KBM-7 (cell line): ENCODE measurements around the gene VCAM1.
A peak's percentile ranks its signal among the peaks of the same experiment; 100 is the strongest.
"Not testable (repeated sequence)": the region's sequence is repeated elsewhere in the genome, so short reads cannot be mapped to it uniquely, and the experiment has no call there.

Experiments
- DNase-seq: peaks from one replicate; pipeline ENCODE4 v3.0.0-alpha.2; 2015
- in situ Hi-C: fragments of 300-500 bp; cut with MboI; formaldehyde crosslinking; loops from 2 replicates; pipeline ENCODE4 v1.14.3; 2020; ENCODE audit warnings: low sequenced_read_pairs, low pct_unique_long_range_greater_than_20kb, mixed read lengths

VCAM1 gene

GRCh38 chr1:100719490-100719889 is at the start of gene VCAM1:
Gene VCAM1 (plus strand): TSS chr1:100719742. CDS start chr1:100719861, 119 bp downstream.
- in situ Hi-C loops: no loop called here
- DNase-seq: no peak

- in situ Hi-C loops: no loop called here
- no peak for DNase-seq
Observed at GRCh38 chr1:100670083-100670482, 49.5 kb upstream of the VCAM1 start.

DNA sequence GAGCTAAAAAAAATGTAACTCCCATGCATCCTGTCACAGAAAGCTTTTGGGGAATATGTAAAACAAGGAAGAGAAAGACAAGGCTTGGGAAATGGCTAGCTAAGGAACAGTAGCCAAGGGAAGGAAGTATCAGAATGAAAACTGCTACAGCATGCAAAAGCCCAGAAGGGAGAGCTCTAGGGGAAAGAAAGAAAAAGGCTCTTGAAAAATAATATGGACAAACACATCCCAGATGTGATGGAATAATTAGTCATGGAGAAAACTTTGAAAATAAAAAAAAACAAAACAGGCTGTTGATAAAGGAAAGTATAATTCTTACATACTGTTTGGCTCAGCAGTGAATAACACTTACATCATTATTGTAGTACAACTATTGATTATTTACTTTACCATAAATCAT is 47.9 kb upstream of the VCAM1 start:
- DNase-seq: no peak
- in situ Hi-C loops: no loop called here

GRCh38 chr1:100683448-100684349 is 35.8 kb upstream of the VCAM1 start:
- in situ Hi-C loops: no loop called here

GRCh38 chr1:100699744-100700143 is 19.8 kb upstream of the VCAM1 start:
- in situ Hi-C loops: no loop called here
- DNase-seq: no peak

More at GRCh38 chr1:100683448-100684349, 35.8 kb upstream of the VCAM1 start:
- DNase-seq: no peak

- DNase-seq: no peak
- in situ Hi-C loops: no loop called here
Observed at GRCh38 chr1:100700586-100700985, 19.0 kb upstream of the VCAM1 start.

DNA sequence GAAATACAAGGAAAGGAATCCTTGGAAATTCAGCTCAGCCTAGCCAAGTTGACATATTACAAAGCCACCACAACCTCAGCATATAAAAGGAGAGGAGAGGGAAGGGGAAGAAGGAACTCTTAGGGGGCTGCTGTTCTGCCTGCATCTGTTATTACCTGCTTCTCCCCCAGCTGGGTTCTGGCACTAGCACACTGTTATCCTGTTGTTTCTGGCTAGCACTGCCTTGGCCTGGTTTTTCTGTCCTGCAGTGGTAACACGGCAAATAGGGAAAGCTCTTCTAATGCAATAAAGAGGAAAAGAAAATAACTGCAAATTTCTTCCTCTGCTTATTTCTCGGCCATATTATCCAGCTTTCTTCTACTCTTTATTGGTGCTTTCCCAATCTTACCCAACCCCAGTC is 16.5 kb upstream of the VCAM1 start:
- DNase-seq: no peak
- in situ Hi-C loops: no loop called here

- in situ Hi-C loops: no loop called here
Observed at GRCh38 chr1:100703716-100704115, 15.8 kb upstream of the VCAM1 start.

DNA sequence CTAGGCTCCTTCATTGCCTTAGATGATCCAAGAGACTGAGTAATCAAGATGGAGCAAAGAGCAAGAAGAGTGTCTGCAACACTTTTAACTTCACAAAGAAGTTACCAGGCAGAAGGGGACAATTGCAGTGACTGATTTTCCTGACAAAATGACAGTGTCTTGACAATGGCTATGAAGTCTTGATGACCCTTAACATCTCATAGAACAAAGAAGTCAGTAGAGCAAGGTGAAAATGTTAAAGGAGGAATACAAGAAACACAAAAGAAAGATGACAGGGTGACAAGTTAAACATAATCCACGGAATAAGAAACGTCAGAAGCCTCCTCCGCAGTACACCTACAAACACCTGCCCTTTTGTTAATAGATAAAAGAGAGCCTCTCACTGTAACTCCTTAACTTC is 15.1 kb upstream of the VCAM1 start:
- no peak for DNase-seq
- in situ Hi-C loops: no loop called here

More at GRCh38 chr1:100703716-100704115, 15.8 kb upstream of the VCAM1 start:
- no peak for DNase-seq

GRCh38 chr1:100706296-100706695 is 13.2 kb upstream of the VCAM1 start:
- in situ Hi-C loops: no loop called here
- no peak for DNase-seq

GRCh38 chr1:100706856-100707255 is 12.7 kb upstream of the VCAM1 start:
- DNase-seq: no peak
- in situ Hi-C loops: no loop called here

DNA sequence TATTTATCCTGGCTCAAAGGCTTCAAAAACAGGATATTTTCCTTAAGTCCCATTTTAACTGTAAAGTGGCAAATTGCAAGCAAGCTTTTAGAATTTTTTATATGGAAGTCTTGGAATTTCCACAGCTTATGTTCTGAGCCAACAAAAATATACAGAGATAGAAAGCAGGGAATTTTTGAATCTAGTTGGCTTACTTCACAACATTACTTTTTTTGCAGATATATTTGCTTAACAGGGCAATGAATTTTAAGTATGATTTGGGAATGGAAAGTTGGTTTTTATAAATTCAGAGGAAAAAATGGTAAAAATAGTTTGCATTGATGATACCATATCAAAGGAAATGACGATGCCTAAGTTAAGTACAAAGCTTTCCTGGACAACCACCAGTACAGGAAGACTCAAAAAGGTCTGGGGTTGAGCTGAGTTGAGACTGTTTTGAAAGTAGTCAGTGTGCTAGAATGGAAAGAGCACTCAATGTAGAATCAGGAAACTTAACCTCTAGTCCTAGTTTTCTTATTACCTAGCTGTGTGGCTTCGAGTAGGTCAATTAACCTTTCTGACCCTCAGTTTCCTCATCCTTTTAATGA is 11.0 kb upstream of the VCAM1 start:
- in situ Hi-C loops: no loop called here
- DNase-seq: no peak

- in situ Hi-C loops: no loop called here
- DNase-seq: peak; percentile 7
Observed at GRCh38 chr1:100710906-100711682, 8.4 kb upstream of the VCAM1 start.

GRCh38 chr1:100713027-100713426 is 6.5 kb upstream of the VCAM1 start:
- in situ Hi-C loops, DNase-seq: not testable (repeated sequence)

GRCh38 chr1:100713626-100714025 is 5.9 kb upstream of the VCAM1 start:
- no peak for DNase-seq
- in situ Hi-C loops: no loop called here

DNA sequence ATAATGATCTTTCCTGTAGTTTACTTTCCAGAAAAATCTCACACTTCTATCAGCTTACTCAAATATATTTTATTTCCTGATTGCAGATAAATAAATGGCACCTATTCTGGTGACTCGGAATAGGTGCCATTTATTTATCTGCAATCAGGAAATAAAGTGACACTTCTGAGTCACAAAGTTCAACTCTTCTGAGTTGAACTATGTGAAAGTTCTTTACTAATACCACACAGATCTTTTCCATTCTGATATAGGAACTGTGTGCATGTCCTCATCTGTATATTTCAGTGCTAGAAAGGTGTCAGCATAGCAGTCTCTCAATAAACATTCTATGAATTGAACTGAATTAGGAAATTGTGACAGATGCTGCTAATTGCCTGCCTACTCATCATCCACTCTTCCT is 4.9 kb upstream of the VCAM1 start:
- DNase-seq: no peak
- in situ Hi-C loops: no loop called here

DNA sequence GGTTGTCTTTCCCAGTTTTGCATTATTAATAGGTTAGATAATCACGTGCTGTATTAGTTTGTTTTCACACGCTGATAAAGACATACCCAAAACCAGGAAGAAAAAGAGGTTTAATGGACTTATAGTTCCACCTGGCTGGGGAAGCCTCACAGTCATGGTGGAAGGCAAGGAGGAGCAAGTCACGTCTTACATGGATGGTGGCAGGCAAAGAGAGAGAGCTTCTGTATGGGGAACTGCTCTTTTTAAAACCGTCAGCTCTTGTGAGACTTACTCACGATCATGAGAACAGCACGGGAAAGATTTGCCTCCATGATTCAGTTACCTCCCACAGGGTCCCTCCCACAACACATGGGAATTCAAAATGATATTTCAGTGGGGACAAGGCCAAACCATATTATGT is 2.3 kb upstream of the VCAM1 start:
- no peak for DNase-seq
- in situ Hi-C loops: no loop called here

DNA sequence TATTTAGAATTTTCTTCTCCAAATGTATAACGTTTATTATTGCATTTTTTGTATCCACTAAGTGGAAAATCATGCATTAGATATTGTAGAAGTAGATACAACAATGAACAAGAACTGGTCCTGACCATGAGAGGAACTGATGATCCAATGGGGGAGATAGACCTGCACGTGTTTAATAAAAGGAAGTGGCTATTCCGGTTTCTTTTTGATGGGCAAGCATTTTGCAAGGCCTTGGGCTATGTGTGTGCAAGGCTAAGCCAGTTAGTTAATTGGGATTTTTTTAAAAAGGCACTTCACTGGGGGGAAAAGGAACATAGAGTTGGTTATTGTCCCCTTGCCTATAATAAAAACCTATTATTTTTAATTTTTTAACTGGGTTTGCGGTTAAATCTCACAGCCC is 961 bp upstream of the VCAM1 start:
- no peak for DNase-seq
- in situ Hi-C loops: no loop called here

- DNase-seq: no peak
- in situ Hi-C loops: no loop called here
Observed at GRCh38 chr1:100720101-100720500, 559 bp downstream of the VCAM1 start.

GRCh38 chr1:100720751-100721150 is 1.2 kb downstream of the VCAM1 start:
- in situ Hi-C loops: no loop called here
- DNase-seq: no peak
